Right forelimb (tissue), 1 donor: ENCODE measurements around the gene UBTD1.
"Not testable (repeated sequence)": the region's sequence is repeated elsewhere in the genome, so short reads cannot be mapped to it uniquely, and the experiment has no call there.

Experiments
- DNase-seq: peaks from one replicate; pipeline ENCODE4 v3.0.0-alpha.2; 2018

Gene UBTD1

GRCh38 chr10:97540669-97541500 lies 42.2 kb downstream of the UBTD1 start:
- no peak for DNase-seq

GRCh38 chr10:97542169-97543024 lies 43.7 kb downstream of the UBTD1 start:
- peak; percentile 81 for DNase-seq

- peak; percentile 67 for DNase-seq
These were observed 44.4 kb downstream of the UBTD1 start for GRCh38 chr10:97543025-97543546.

GRCh38 chr10:97546456-97547270 lies 47.9 kb downstream of the UBTD1 start:
- DNase-seq = no peak

GRCh38 chr10:97547271-97547600 lies 48.5 kb downstream of the UBTD1 start:
- no peak for DNase-seq

DNA sequence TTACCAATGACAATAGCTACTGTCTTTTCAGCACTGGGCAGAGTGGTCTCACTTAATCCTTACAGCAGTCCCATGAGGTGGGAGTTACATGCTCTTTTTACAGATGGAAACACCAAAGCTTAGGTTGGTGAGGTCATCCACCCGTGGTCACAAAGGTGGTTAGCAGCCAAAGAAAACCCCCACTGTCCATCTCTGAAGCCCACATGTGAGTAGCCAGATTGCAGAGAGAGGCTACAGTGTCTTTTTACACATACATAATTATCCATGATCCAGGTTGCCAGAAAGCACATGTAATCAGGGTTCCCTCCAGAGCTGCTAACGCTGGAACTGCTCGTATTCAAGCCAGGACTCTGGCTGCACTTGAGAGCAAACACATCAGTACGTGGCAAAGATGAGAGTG lies 49.2 kb downstream of the UBTD1 start:
- no peak for DNase-seq

DNA sequence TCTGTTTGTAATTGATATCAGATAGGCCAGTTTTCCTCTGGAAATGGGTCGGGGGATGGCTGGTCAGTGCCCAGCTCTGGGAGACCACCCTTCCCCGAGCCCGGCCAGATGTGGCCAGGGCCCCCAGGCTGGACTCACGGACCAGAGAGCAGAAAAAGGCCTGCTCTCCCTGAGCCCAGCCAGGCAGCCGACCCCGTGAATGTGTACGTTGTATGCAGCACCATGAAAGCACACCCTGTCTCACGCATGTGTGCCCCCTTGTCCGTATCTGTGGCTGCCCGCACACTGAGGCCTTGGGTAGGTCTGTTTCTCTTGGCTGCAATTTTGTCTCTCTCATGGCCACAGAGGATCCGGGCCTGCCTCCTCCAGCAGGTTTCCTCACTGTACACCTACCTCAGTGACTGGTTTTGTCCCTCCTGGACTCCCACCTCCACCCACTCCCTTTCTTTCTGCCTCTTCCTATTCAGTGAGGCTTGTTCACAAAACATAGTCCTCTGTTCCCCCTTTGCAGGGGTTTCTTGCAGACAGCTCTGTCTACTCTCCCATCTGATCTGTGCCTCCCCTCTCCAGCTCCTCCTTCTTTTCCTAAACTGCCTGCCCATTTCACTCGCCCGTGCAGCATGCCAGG lies 50.2 kb downstream of the UBTD1 start:
- DNase-seq = no peak

DNA sequence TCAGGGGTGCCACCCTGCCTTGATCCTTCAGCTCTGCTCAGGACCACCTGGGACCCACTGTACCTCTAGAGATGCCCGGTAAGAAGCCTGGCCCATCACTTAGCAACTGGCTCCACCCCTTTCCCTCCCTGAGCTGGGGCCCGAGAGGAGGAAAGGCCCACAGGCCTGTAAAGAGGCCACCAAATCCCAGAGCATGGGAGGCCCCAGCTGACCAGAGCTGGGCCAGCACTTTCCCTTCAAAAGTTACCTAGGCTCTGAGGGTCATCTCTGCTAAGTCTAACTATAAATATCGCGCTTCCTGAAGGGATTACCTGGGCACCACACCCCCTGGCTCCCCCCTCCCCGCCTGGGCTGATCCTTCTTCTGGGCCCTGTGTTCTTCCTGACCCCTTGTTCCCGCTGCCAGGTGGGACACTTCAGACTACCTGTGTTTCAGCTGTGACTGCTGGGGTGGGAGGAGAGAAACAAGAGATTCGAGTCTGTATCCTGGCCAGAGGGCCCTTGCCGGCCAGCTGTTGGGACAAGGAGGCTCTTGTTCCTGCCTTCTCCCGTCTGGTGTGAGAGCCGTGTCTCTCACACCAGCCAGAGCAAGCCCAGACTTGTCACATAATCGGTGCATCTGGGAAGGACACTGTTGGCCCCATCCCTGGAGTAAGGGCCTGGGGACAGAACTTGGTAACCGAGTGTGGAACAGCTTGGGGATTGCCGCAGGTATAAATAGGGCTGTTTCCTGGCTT lies 51.0 kb downstream of the UBTD1 start:
- DNase-seq = peak; percentile 59

DNA sequence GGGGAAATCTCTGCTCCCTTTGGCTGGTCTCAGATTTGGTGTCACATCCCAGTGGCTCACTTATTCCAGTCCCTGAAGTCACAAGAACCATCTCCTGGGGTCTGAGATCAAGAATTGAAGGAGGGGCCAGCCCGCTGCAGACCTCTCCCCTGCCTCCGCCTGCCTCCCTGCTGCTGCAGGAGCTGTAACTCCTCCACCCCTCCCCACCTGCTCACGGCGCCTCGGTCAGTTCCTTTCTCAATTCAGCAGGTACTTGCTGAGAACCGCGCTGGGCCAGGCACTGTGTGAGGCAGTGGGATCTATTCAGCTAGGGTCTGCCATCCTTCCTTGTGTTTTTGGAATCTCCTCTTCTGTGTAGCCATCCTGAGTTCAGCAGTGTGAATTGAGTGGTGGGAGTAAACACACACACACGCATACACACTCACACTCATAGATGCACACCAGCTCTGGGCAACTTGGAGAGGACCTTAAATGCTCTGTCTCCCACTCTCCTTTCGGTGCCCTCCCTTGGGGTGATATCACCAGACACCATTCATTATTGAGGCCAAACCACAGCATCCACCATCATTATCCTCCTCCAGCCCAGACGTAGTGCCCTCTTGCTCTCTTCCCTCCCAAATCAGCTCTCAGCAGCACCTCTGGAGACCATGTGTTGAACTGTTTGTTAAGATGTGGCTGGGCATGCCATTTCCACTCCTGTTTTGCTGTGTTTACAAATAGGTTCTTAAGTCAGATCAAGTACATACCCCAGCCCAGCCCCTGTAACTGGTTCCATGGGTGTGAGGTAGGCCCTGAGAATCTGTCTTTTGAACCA lies 51.8 kb downstream of the UBTD1 start:
- no peak for DNase-seq

DNA sequence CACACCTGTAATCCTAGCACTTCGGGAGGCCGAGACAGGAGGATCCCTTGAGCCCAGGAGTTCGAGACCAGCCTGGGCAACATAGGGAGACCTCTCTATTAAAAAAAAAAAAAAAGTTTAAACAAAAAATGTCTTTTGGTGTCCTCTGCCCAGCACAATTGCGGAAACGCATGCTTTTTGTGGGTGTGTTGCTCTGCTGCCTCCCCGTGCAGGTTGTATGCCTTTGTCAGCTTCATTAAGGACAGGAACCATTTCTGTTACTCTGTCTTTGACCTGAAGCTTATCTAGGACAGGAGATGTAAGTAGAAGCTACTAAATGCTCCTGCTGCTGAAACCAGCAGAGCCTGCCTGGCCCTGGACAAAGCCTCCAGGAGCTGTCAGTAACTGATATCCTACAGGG lies 52.5 kb downstream of the UBTD1 start:
- no peak for DNase-seq

GRCh38 chr10:97553575-97554031 lies 54.9 kb downstream of the UBTD1 start:
- DNase-seq = peak; percentile 77

DNA sequence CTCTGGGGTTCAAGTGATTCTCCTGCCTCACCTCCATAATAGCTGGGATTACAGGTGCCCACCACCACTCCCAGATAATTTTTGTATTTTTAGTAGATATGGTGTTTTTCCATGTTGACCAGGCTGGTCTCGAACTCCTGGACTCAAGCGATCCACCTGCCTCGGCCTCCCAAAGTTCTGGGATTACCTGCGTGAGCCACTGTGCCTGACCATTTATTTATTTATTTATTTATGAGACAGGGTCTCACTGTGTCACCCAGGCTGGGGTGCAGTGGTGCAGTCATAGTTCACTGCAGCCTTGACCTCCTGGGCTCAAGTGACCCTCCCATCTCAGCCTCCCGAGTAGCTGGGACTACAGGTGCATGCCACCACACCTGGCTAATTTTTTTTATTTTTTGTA lies 55.6 kb downstream of the UBTD1 start:
- DNase-seq = not testable (repeated sequence)

DNA sequence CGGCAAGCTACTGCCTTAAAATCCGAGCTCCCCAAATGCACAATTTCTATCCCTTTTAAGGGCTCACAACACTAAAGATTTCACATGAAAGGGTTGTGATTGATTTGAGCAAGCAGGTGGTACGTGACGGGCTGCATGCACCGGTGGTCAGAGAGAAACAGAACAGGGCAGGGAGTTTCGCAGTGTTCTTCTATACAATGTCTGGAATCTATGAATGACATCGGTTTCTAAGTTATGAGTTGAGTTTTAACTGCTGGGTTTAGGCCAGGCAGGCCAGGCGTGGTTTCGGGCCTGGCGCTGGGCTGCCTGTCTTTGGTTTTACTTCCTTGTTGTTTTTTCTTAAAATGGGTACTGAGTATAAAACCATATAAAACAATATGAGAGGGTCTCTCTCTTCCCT lies 56.8 kb downstream of the UBTD1 start:
- DNase-seq = not testable (repeated sequence)

DNA sequence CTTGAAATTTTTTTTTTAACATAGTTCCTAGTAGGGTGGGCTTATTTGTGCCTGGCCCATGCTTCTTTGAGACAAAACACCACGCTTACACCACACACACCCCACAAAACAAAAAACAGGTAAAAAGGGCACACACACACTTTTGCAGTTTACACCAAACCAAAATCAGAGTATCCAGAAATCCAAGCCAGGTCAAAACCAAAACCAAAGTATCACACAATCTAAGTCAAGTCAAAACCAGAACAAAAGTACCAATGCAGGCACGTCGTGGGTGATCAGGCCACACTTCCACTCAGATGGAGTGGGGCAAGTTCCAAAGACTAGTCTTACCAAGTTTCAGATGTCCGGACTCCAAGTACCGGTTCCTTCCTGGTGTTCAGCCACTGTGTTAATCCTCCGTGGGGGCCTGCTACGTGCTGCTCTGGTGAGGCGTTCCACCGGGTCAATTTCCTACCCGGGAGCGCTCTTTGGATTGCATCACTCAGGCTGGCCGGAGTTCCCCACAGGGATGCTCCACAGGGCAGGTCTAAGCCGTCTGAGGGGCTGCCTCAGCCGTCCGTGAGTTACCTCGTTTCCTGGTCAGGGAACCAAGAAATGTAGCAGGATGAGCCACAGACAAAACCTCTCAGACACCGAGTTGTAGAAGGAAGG lies 62.1 kb downstream of the UBTD1 start:
- not testable (repeated sequence) for DNase-seq

DNA sequence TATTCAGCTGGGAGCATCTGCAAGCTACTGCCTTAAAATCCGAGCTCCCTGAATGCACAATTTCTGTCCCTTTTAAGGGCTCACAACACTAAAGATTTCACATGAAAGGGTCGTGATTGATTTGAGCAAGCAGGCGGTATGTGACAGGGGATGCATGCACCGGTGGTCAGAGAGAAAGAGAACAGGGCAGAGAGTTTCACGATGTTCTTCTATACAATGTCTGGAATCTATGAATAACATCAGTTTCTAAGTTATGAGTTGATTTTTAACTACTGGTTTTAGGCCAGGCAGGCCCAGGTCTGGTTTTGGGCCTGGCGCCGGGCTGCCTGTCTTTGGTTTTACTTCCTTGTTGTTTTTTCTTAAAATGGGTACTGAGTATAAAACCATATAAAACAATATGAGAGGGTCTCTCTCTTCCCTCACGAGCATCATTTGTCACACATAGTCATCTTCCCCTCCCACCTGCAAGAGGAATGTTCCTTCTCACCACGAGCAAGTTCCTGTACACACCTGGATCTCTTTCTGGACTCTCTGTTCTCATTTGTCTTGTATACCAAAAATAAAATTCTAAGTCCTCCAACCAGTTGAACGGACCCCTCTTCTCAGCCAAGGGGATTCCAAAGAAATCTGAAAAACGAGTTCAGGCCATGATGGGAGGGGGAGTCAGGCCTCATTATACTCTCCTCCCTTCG lies 62.8 kb downstream of the UBTD1 start:
- not testable (repeated sequence) for DNase-seq

- DNase-seq = not testable (repeated sequence)
These were observed 63.6 kb downstream of the UBTD1 start for GRCh38 chr10:97562329-97562728.

DNA sequence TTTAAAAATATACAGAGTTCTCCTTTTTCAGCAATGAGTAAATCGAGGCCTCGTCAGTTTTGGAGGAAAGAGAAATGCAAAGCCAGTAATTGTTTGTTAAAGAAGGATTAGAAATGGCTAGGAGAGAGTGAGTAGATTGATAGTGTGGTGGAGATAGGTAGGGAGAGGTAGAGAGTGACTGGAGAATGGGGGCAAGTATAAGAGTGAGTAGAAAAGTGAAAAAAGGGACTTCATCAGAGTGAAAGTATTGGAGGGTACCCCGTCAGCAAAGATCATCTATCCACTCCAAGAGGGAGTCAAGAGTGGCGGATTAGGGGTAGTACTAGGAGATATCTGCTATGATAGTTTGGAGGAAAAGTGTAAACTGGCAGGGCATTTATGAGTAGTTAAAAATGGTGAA lies 64.6 kb downstream of the UBTD1 start:
- no peak for DNase-seq

- DNase-seq = no peak
These were observed 66.1 kb downstream of the UBTD1 start for GRCh38 chr10:97564776-97565175.

GRCh38 chr10:97566336-97566996 lies 67.7 kb downstream of the UBTD1 start:
- no peak for DNase-seq
